ENCODE results near the gene DENND10.
"Not testable (repeated sequence)": the region's sequence is repeated elsewhere in the genome, so short reads cannot be mapped to it uniquely, and the experiment has no call there.

DENND10 gene

DNA sequence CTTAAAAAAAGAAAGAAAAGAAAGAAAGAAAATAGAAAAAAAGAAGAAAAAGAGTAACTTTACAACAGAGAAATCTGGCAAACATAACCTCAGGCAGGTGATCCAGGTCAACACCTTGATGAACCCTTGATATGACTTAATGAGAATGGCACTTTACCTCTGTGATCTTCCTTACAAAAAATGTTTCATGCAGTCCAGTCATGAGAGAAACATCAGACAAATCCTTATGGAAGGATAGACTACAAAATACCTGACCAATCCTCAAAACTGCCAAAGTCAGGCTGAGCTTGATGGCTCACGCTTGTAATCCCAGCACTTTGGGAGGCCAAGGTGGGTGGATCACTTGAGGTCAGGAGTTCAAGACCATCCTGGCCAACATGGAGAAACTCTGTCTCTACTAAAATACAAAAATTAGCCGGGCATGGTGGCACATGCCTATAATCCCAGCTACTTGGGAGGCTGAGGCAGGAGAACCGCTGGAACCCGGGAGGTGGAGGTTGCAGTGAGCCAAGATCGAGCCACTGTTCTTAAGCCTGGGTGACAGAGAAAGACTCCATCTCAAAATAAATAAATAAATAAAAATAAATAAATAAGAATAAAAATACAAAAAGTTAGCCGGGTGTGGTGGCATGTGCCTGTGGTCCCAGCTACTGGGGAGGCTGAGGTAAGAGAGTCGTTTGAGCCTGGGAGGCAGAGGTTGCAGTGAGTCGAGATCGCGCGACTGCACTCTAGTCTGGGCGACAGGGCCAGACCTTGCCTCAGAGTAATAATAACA is 7.1 kb upstream of the DENND10 start:
- DNase-seq (ENCODE audit: low read depth in 1 of 2, low spot score in 1 of 2) = not testable (repeated sequence)

DNA sequence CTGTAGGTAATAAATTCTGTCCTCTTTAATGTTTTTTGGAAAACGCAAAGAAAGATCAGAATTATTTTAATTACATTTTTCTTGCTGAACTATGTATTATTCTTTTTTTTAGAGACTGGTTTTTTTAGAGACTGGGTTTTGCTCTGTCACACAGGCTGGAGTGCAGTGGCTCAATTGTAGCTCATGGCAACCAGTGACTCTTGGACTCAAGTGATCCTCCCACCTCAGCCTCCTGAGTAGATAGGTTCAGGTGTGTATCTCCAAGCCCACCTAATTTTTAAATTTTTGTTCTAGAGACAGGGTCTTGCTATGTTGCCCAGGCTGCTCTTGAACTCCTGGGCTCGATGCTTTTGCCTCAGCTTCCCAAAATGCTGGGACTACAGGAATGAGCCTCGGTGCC is 5.3 kb upstream of the DENND10 start:
- DNase-seq (ENCODE audit: low read depth in 1 of 2, low spot score in 1 of 2) = no peak

DNA sequence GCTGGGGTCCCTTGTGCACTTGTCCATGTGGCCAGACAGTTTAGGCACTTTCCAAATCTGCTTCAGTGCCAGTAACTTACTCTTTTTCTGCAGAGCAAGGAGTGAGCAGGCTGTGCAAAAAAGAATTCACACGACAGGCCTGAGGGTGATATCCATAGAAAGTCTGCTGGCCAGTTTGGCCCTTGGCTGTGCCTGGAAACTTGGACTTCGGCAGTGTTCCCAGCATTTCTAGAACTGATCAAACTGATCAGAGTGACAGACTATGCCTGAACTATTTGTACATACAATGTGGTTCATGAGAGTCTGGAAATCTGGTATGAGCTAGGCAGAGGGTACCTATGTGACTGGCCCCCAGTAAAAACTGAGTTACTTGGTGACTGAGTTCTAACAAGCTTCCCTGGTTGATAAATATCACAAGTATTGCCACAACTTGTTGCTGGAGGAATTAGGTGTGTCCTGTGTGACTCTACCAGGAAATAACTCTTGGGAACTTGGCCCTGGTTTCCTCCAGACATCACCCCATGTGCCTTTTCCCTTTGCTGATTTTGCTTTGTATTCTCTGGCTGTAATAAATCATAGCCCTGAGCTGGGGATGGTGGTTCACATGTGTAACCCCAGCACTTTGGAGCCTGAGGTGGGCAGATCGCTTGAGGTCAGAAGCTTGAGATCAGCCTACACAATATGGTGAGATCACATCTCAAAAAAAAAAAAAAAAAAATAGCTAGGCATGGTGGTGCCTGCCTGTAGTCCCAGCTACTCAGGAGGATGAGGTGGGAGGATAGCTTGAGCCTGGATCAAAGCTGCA is 3.3 kb upstream of the DENND10 start:
- no peak for DNase-seq (ENCODE audit: low read depth in 1 of 2, low spot score in 1 of 2)

DNA sequence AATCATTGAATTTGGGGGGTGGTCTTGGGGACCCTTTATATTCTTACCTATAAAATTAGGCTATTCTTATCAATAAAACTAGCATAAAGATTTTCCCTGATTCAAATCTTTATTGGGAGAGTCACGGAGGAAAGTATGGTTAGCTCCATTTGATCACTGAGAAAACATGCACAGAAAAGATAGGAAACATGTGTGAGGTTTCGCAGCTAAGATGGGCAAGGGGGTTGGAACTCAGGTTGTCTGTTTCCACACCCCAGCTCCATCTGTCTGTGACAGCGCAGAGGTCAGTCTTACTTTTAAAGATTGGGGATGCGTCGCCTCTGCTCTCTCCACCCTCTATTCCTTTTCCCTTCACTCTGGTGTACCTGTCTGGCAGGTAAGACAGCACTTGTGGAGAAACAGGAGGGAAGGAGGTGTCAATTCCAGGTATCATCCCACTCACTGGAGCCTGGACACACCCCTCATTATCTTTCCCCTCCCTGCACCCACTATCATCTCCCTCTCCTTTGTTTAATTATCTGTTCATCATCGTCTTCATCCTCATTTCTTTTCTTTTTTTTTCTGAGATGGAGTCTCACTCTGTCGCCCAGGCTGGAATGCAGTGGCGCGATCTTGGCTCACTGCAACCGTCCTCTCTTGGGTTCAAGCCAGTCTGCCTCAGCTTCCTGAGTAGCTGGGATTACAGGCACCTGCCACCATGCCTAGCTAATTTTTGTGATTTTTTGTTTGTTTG is 2.4 kb upstream of the DENND10 start:
- no peak for DNase-seq (ENCODE audit: low read depth in 1 of 2, low spot score in 1 of 2)

DNA sequence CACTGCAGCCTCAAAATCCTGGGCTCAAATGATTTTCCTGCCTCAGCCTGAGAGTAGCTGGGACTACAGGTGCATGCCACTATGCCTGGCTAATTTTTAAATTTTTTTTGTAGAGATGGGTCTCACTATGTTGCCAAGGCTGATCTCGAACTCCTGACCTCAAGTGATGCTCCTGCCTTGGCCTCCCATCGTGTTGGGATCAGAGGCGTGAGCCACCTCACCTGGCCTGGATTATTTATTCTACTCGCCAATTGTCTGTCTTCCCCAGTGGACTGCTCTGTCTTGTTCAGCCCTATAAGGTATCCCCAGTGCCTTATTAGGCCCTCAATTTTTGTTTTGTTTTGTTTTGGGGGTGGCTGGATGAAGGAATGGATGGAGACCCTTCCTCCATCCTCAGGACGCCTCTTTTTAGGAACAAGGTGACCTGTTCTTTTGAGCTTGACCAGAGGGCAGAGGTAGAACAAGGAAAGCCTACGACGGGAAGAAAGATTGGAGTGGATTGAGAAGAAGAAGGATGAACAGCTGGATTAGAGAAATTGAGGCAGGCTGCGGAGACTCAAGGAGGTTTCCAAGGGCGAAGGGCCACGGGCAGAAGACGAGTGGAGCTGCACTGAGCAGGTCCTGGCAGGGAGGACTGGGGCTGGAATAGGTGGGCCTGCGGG is 541 bp upstream of the DENND10 start:
- no peak for DNase-seq (ENCODE audit: low read depth in 1 of 2, low spot score in 1 of 2)

DNA sequence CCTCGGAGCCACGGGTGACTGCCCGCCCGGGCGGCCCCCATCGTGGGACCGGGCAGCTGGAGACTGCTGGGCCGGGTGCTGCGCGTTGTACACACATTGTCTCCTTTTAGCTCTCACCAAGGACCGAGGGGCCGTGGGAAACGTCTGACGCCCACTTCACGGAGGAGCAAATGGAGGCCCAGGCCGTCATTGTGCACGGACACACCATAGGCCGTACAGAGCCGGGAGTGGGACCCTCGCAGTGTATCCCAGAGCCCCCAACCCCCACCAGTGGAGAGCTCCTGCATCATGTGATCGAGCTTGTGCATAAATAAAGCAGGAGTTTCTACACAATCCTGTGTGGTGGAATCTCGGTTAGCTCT is 722 bp downstream of the DENND10 start:
- DNase-seq (ENCODE audit: low read depth in 1 of 2, low spot score in 1 of 2) = no peak

DNA sequence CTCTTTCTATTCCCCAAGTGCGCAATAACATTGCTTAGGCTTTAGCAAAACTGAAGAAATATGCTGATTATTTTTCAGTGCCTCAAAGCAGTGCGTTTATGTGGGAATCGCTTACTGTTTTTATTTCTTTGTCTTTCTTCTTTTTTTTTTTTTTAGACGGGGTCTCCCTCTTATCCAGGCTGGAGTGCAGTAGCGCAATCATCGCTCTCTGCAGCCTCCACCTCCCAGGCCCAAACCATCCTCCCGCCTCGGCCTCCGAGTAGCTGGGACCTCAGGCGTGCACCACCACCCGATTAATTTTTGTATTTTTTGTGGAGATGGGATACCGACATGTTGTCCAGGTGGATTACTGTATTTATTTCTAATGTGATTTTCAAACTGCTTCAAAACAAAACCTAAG is 1.2 kb downstream of the DENND10 start:
- DNase-seq (ENCODE audit: low read depth in 1 of 2, low spot score in 1 of 2) = no peak

DNA sequence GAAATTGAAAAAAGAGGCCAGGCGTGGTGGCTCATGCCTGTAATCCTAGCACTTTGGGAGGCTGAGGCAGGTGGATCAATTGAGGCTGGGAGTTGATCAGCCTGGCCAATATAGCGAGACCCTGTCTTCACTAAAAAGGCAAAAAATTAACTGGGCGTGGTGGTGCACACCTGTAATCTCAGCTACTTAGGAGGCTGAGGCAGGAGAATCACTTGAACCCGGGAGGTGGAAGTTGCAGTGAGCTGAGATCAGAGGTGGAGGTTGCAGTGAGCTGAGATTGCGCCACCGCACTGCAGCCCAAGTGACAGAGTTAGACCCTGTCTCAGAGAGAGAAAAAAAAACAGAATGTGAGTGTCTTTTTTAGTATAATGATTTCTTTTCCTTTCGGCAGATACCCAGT is 2.0 kb downstream of the DENND10 start:
- not testable (repeated sequence) for DNase-seq (ENCODE audit: low read depth in 1 of 2, low spot score in 1 of 2)

DNA sequence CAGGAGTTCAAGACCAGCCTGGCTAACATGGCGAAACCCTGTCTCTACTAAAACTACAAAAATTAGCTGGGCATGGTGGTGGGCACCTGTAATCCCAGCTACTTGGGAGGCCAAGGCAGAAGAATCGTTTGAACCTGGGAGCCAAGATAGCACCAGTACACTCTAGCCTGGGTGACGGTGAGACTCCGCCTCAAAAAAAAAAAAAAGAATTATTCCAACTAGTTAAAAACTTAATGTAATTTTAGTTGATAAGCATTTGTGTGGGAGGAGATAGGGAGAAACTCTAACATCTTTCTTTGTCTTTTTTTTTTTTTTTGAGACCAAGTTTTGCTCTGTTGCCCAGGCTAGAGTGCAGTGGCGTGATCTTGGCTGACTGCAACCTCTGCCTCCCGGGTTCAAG is 3.2 kb downstream of the DENND10 start:
- not testable (repeated sequence) for DNase-seq (ENCODE audit: low read depth in 1 of 2, low spot score in 1 of 2)

DNA sequence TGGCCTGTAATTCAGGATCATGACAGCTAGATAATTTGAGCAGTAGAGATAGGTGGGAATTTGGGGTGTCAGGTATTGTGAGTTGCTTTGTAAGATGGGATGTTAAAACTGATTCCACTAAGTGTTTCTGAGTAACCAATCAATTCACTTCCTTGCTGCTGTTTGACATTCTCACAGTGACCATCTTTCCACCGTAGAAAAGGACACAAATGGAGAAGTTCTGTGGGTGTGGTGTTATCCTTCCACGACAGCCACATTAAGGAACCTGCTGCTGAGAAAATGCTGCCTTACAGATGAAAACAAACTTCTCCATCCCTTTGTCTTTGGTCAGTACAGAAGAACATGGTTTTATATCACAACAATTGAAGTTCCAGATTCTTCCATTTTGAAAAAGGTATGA is 3.9 kb downstream of the DENND10 start:
- not testable (repeated sequence) for DNase-seq (ENCODE audit: low read depth in 1 of 2, low spot score in 1 of 2)

DNA sequence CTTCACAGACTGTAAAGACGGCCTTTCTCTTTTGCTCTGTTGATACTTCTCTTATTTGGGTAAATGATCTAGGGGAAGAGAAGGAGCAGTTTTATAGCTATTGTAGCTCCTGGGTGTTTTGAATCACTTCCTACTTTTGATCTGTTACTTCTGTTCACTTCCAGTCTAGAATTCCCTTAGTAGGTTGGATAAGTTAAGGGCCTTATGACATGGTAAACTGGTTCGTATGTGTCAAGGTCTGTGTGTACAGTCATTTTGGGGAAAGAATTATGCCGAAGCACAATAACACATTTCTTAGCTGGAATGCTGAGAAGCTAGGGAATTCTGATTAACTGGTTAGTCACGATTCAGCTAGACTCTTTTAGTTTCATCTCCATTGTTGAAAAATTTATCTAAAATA is 8.1 kb downstream of the DENND10 start:
- DNase-seq (ENCODE audit: low read depth in 1 of 2, low spot score in 1 of 2) = no peak

DNA sequence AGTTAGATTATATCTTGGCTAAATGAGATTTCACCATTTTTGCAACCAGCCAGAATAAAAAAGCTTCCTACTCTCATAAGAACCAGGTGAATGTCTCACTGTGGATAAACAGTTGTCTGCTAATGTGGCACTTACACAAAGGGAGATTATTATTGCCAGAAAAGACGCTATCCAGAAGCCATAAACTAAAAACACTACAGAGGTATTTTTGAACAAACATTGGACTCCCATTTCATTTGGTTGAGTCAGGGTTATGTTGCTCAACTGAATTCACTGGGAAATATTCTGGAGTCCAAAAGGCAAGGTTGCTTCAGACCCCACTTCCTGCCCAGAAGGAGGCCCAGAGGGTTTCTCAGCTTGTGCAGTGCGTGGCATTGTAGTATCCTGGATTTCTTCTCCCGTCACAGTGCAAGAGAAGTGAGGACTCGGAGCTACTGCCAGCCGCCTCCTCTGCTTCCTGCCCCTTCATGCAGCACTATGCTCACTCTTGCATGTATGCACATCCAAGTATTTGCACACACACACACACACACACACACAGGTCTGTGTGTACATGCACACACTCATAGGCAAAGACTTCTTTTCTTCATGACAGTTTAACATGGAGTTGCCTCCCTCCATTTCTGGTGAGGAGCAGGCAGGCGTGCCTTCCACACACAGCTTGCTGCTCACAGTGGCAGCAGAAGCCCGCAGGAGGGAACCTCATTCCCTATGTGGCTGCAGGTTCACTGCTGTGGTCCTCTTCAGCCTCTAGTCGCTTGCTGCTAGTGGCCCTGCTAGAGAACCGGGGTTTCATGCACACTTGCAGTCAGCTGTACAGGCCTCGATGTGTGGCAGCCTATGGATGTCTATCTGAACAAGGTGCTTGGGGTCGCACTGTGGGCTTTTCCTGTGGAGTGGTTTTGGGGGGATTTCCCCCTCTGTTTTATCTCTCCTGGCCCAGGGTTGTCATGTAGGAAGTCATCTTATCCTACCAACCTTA is 10.1 kb downstream of the DENND10 start:
- no peak for DNase-seq (ENCODE audit: low read depth in 1 of 2, low spot score in 1 of 2)

DNA sequence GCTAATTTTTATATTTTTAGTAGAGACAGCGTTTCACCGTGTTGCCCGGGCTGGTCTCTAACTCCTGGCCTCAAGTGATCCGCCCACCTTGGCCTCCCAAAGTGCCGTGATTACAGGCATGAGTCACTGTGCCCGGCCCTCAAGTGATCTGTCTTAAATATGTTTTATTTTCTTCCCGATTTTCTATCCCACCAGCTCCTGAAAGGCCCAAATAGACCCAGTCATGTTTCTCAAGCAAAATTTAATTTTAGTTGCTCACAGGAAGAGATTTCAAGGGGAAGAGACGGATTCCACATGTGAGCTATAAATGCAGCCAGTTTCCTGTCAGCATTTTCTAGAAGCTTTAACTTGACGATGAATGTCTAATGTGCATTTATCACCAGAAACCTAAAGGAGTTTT is 12.0 kb downstream of the DENND10 start:
- DNase-seq (ENCODE audit: low read depth in 1 of 2, low spot score in 1 of 2) = no peak

DNA sequence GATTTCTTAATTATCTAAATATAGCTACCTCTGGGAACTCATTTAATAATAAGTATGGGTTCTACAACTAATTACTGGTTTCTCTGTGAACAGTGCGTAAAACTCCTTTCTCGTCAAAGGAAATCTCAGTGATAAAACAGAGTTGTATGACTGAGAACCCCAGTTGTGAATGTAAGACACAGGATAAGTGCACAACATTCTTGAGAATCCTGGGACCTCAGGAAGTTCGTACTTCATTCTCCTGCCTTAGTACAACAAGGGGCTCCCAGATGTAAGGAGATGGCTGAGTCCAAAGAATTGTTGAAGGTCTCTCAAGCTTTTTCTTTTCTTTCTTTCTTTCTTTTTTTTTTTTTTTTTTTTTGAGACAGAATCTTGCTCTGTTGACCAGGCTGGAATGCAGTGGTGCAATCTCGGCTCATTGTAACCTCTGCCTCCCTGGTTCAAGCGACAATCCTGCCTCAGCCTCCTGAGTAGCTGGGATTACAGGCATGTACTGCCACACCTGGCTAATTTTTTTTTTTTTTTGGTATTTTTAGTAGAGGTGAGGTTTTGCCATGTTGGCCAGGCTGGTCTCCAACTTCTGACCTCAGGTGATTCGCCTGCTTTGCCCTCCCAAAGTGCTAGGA is 12.5 kb downstream of the DENND10 start:
- no peak for DNase-seq (ENCODE audit: low read depth in 1 of 2, low spot score in 1 of 2)

DNA sequence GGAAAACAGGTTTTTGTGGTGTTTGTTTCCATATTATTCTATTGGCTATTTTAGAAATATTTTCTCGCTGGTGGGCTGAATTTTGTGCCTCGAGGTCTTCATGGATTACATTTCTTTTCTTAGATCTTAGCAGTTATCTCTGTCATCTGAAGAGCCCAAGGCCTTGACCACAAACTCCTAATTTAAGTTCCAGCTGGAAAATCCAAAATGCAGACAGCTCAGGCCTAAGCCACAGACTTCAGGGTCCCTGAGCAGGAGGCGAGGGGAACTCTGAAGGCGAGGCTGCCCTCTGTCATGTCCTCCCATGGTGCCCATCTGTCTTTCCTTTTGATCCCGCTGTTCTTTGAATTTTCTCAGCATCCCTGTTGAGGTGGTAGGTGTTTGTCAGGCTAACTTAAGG is 14.3 kb downstream of the DENND10 start:
- DNase-seq (ENCODE audit: low read depth in 1 of 2, low spot score in 1 of 2) = no peak

DNA sequence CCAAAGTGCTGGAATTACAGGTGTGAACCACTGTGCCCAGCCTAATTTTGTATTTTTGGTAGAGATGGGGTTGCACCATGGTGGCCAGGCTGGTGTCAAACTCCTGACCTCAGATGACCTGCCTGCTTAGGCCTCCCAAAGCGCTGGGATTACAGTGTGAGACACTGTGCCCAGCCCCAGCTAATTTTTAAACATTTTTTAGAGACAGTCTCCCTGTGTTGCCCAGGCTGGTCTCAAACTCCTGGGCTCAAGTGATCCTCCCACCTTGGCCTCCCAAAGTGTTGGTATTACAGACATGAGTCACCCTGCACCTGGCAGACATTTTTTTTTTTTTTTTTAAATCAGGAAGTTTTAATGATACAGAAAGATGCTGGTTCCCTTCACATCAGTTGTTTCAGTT is 15.5 kb downstream of the DENND10 start:
- no peak for DNase-seq (ENCODE audit: low read depth in 1 of 2, low spot score in 1 of 2)

DNA sequence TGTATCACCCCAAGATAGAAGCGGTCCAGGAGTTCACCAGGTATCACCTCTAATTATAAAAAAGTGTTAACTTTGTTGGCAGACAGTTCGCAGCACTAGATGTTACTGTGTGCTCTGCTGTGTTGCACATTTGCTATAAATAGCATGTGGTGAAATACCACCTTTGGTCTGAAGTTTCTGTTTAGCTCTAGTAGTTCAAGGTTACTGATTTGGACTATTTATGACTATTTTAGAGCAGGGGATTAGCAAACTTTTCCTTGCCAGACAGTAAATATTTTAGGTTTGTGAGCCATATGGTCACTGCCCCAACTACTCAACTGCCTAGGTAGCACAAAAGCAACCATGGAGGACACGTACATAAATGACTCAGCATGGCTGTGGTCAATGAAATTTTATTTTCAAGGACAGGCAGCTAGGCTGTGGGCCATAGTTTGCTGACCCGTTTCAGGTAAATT is 16.5 kb downstream of the DENND10 start:
- DNase-seq (ENCODE audit: low read depth in 1 of 2, low spot score in 1 of 2) = no peak

DNA sequence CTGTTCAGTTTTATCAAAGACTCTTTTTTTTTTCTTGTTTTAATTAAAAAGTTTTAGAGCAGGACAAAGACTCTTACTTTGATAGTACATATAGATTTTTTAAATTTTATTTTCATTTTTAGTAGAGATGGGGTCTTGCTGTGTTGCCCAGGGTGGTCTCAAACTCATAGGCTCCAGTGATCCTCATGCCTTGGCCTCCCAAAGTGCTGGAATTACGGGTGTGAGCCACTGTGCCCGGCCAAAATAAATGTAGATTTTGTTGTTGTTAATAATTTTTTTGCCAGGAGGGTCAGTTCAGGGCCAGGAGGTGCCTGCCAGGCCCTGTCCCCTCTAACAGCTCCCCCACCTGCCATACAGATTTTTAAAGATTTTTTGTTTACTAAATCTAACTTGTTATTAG is 17.0 kb downstream of the DENND10 start:
- DNase-seq (ENCODE audit: low read depth in 1 of 2, low spot score in 1 of 2) = no peak

DNA sequence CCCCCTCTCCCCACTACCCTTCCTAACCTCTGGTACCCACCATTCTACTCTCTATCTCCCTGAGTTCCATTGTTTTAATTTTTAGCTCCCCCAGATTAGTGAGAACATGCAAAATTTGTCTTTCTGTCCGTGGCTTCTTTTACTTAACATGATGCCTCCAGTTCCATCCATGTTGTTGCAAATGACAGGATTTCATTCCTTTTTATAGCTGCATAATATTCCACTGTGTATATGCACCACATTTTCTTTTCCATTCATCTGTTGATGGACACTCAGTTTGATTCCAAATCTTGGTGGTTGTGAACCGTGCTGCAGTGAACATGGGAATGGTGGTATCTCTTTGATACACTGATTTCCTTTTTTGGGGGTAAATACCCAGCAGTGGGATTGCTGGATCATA is 22.0 kb downstream of the DENND10 start:
- no peak for DNase-seq (ENCODE audit: low read depth in 1 of 2, low spot score in 1 of 2)

DNA sequence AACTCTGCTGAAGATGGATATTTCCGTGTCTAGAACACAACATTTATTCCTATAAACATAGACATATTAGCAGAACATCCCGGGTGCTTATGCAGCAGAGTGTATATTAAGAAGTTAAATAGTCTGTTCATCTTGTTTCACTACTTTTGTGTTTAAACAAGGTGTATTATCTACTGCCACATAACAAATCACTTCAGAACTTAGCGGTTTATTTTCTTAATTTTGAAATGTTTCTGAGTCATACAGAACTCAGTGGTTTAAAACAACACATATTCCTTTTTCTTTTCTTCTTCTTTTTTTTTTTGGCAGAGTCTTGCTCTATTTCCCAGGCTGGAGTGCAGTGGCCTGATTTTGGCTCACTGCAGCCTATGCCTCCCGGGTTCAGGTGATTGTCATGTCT is 25.8 kb downstream of the DENND10 start:
- DNase-seq (ENCODE audit: low read depth in 1 of 2, low spot score in 1 of 2) = no peak
